HepG2 (cell line): Measurements from ENCODE around the gene BCAS1. TPM values are rescaled to one million over a fixed set of nuclear protein-coding genes. Genes with fewer than 3 reads are reported as not detected.
A peak's percentile ranks its signal among the peaks of the same experiment; 100 is the strongest.

ENCODE experiments used
- CBX2 ChIP-seq, 2 experiments: fragments of 200-600 bp in 1 of 2; sonication (generic); formaldehyde crosslinking in 1 of 2; IDR thresholded peaks; 2 replicates each; pipeline versions ENCODE4 v1.7.0 to v1.8.1; 2018 to 2022; ENCODE audit warnings: low read depth in 2 of 2, low read length in 1 of 2, mild to moderate bottlenecking in 1 of 2, missing genetic modification reagents in 1 of 2
- CREBL2 ChIP-seq: sonication (generic); formaldehyde crosslinking; IDR thresholded peaks from 2 replicates; pipeline ENCODE4 v1.8.1; 2023; ENCODE audit warnings: missing genetic modification reagents, mild to moderate bottlenecking, borderline replicate concordance
- DMAP1 ChIP-seq: IDR thresholded peaks from 2 replicates; pipeline ENCODE4 v1.6.1; 2016
- EEA1 ChIP-seq: sonication (generic); formaldehyde crosslinking; IDR thresholded peaks from 2 replicates; pipeline ENCODE4 v1.5.1; 2020; ENCODE audit warnings: mild to moderate bottlenecking, missing genetic modification reagents, borderline replicate concordance
- HMG20B ChIP-seq: conservative IDR thresholded peaks from 2 replicates; pipeline ENCODE4 v1.6.1; 2016; ENCODE audit warnings: missing genetic modification reagents, missing compliant biosample characterization
- HOXA9 ChIP-seq: sonication (generic); formaldehyde crosslinking; IDR thresholded peaks from 2 replicates; pipeline ENCODE4 v1.8.1; 2022; ENCODE audit warnings: missing genetic modification reagents, mild to moderate bottlenecking, moderate library complexity, borderline replicate concordance
- MTF2 ChIP-seq: sonication (generic); formaldehyde crosslinking; IDR thresholded peaks from 2 replicates; pipeline ENCODE4 v1.5.0; 2020; ENCODE audit warnings: missing genetic modification reagents, borderline replicate concordance
- NR1H2 ChIP-seq: sonication (generic); formaldehyde crosslinking; IDR thresholded peaks from 2 replicates; pipeline ENCODE4 v1.8.1; 2022; ENCODE audit warnings: low read depth, missing genetic modification reagents, borderline replicate concordance
- PITX1 ChIP-seq: sonication (generic); formaldehyde crosslinking; IDR thresholded peaks from 2 replicates; pipeline ENCODE4 v1.5.1; 2020; ENCODE audit warnings: mild to moderate bottlenecking, missing genetic modification reagents
- POLR2AphosphoS5 ChIP-seq: IDR thresholded peaks from 2 replicates; pipeline ENCODE4 v1.6.1; 2012; ENCODE audit warnings: low read depth, low read length
- PPARG ChIP-seq: conservative IDR thresholded peaks from 2 replicates; pipeline ENCODE4 v1.6.1; 2016; ENCODE audit warnings: missing biosample characterization, missing genetic modification reagents
- RARG ChIP-seq: sonication (generic); formaldehyde crosslinking; IDR thresholded peaks from 2 replicates; pipeline ENCODE4 v1.4.0; 2020; ENCODE audit warnings: low read depth, mild to moderate bottlenecking, missing genetic modification reagents
- SETDB1 ChIP-seq: sonication (generic); formaldehyde crosslinking; IDR thresholded peaks from 2 replicates; pipeline ENCODE4 v1.5.1; 2020; ENCODE audit warnings: missing genetic modification reagents, mild to moderate bottlenecking, borderline replicate concordance
- SIX1 ChIP-seq: sonication (generic); formaldehyde crosslinking; IDR thresholded peaks from 2 replicates; pipeline ENCODE4 v1.4.0; 2020; ENCODE audit warnings: missing genetic modification reagents, borderline replicate concordance
- SOX5 ChIP-seq: IDR thresholded peaks from 2 replicates; pipeline ENCODE4 v1.6.1; 2016; ENCODE audit warnings: borderline replicate concordance
- TBP ChIP-seq: sonication (generic); formaldehyde crosslinking; IDR thresholded peaks from 2 replicates; pipeline ENCODE4 v1.5.0; 2020; ENCODE audit warnings: missing genetic modification reagents
- ZFP36 ChIP-seq: fragments of 150-350 bp; IDR thresholded peaks from 2 replicates; pipeline ENCODE4 v1.6.1; 2018; ENCODE audit warnings: borderline replicate concordance, low read length, low read depth; ENCODE audit not compliant: partially characterized antibody
- ZNF33B ChIP-seq: sonication (generic); formaldehyde crosslinking; IDR thresholded peaks from 2 replicates; pipeline ENCODE4 v1.5.1; 2020; ENCODE audit warnings: mild to moderate bottlenecking, missing genetic modification reagents
- ZNF350 ChIP-seq: sonication (generic); formaldehyde crosslinking; IDR thresholded peaks from 2 replicates; pipeline ENCODE4 v1.4.0; 2020; ENCODE audit warnings: mild to moderate bottlenecking, low read depth, missing genetic modification reagents, borderline replicate concordance
- polyA plus RNA-seq, 8 experiments: library from polyadenylated mRNA; depleted of rRNA in 3 of 8; stranded (reverse) in 7 of 8; unstranded in 1 of 8; fragments of >200 nt; fragmentation: Illumina TruSeq in 4 of 8; extraction: Trizol in 4 of 8; gene quantifications; 2 replicates each; pipeline versions ENCODE4 v1.2.1 to v1.2.3, GENCODE V29; 2011 to 2016; ENCODE audit warnings: low read depth in 4 of 8, missing spikeins in 1 of 8, mixed read lengths in 1 of 8; ENCODE audit not compliant: insufficient read depth in 1 of 8
- total RNA-seq, 5 experiments: library from RNA; depleted of rRNA; stranded (reverse); fragments of >200 nt; fragmentation: Illumina TruSeq; extraction: Trizol; gene quantifications; 2 replicates each; pipeline ENCODE4 v1.2.3, GENCODE V29; 2016; ENCODE audit warnings: low read depth in 1 of 5
- TF ChIP-seq, protein P1 (sequence below): IDR thresholded peaks from 2 replicates; pipeline ENCODE4 v1.6.1; 2018; ENCODE audit warnings: missing genetic modification reagents
- TF ChIP-seq, protein P2 (sequence below): sonication (generic); formaldehyde crosslinking; IDR thresholded peaks from 2 replicates; pipeline ENCODE4 v1.4.0; 2020; ENCODE audit warnings: missing genetic modification reagents
- TF ChIP-seq, protein P3 (sequence below): sonication (generic); formaldehyde crosslinking; IDR thresholded peaks from 2 replicates; pipeline ENCODE4 v1.8.0; 2023; ENCODE audit warnings: mild to moderate bottlenecking, missing genetic modification reagents

Gene BCAS1
- total and polyA plus RNA-seq, 2 of the 13 experiments (the other 11 are each of a cell fraction or from before 2014, with no cell fraction given), result 0.55 to 0.91 TPM

DNA sequence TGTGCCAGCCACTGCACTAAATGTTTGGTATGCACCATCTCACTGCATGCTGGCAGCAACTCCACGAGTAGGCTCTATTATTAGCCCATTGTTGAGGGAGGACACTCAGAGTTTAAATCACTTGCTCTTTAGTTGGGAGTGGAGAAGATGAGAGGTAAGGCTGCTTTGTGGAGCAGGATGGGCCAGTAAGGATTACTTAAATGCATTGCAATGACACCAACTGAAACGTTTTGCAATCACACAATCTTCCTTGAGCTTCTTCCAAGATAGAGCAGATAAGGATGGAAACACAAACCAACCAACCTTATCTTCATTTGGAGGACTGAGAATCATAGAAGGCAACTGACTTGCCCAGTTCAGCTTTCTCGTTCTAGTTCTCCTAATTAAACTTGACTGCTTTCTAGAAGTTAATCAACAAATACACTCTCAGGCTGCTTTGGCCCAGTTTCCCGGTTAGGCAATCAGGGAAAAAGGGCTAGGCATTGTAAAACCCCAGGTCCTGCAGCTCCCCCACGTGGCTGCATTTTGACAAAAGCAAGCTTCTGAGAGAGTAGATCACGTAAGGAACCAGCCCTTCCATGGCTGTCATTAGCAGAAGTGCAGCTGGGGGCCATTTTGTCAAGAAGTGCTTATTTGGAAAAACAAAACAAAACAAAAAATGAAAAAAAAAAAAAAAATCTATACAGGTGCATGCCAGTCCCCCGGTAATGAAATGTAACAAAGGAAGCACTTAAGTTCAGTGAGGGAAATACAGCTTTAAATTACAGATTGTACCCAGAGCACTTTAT lies 130.6 kb downstream of the BCAS1 start (continued):
- peak; percentile 42; the same call in 1 of the 2 replicates for TF ChIP-seq MTF2 (CRISPR knock-in tag)
- no peak for TF ChIP-seq HOXA9 (CRISPR knock-in tag)
- TF ChIP-seq TBP, result peak; percentile 63; the same call in 1 of the 2 replicates
- TF ChIP-seq CBX2 (IDR thresholded peaks at IDR 0.05; ENCODE audit: low read depth, low read length), result no peak
- TF ChIP-seq CBX2 (CRISPR knock-in tag; IDR thresholded peaks at IDR 0.05; ENCODE audit: low read depth), result no peak
- no peak for TF ChIP-seq ZNF33B (CRISPR knock-in tag)
- TF ChIP-seq DMAP1, result 0 out of 2 replicates have a peak, but pooled peaks have one; percentile 28
- TF ChIP-seq, protein P1, sequence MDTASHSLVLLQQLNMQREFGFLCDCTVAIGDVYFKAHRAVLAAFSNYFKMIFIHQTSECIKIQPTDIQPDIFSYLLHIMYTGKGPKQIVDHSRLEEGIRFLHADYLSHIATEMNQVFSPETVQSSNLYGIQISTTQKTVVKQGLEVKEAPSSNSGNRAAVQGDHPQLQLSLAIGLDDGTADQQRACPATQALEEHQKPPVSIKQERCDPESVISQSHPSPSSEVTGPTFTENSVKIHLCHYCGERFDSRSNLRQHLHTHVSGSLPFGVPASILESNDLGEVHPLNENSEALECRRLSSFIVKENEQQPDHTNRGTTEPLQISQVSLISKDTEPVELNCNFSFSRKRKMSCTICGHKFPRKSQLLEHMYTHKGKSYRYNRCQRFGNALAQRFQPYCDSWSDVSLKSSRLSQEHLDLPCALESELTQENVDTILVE (CRISPR knock-in tag), result no peak
- 0 out of 2 replicates have a peak, but pooled peaks have one; percentile 21 for TF ChIP-seq HMG20B
- no peak for TF ChIP-seq EEA1 (CRISPR knock-in tag)
- peak; percentile 83 for TF ChIP-seq PPARG (CRISPR knock-in tag)
- TF ChIP-seq CREBL2 (CRISPR knock-in tag), result no peak; the same call in 1 of the 2 replicates
- TF ChIP-seq RARG (CRISPR knock-in tag), result no peak
- no peak for TF ChIP-seq SETDB1
- TF ChIP-seq NR1H2 (CRISPR knock-in tag), result no peak
- TF ChIP-seq PITX1 (CRISPR knock-in tag), result peak; percentile 65; the same call in 1 of the 2 replicates
- 0 out of 2 replicates have a peak, but pooled peaks have one; percentile 51 for TF ChIP-seq ZNF350 (CRISPR knock-in tag)
- peak; percentile 19 for TF ChIP-seq ZFP36
- TF ChIP-seq, protein P2, sequence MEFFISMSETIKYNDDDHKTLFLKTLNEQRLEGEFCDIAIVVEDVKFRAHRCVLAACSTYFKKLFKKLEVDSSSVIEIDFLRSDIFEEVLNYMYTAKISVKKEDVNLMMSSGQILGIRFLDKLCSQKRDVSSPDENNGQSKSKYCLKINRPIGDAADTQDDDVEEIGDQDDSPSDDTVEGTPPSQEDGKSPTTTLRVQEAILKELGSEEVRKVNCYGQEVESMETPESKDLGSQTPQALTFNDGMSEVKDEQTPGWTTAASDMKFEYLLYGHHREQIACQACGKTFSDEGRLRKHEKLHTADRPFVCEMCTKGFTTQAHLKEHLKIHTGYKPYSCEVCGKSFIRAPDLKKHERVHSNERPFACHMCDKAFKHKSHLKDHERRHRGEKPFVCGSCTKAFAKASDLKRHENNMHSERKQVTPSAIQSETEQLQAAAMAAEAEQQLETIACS (CRISPR knock-in tag), result no peak
- TF ChIP-seq, protein P3, sequence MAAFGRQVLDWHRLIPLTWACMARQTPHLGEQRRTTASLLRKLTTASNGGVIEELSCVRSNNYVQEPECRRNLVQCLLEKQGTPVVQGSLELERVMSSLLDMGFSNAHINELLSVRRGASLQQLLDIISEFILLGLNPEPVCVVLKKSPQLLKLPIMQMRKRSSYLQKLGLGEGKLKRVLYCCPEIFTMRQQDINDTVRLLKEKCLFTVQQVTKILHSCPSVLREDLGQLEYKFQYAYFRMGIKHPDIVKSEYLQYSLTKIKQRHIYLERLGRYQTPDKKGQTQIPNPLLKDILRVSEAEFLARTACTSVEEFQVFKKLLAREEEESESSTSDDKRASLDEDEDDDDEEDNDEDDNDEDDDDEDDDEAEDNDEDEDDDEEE (CRISPR knock-in tag), result no peak
- peak; percentile 32; the same call in 1 of the 2 replicates for TF ChIP-seq SIX1 (CRISPR knock-in tag)
- no peak for TF ChIP-seq POLR2AphosphoS5
- peak; percentile 60 for TF ChIP-seq SOX5 (CRISPR knock-in tag)
